HG03457 (cell line): ENCODE results near the gene AZU1.
"Not testable (repeated sequence)": the region's sequence is repeated elsewhere in the genome, so short reads cannot be mapped to it uniquely, and the experiment has no call there.

ENCODE experiments used
- ATAC-seq: cut with Tn5 transposase; IDR thresholded peaks from one replicate; pipeline ENCODE4 v1.9.1; 2021; ENCODE audit warnings: moderate number of reproducible peaks; ENCODE audit not compliant: unreplicated experiment

Gene AZU1

GRCh38 chr19:852136-853013 lies 24.7 kb downstream of the AZU1 start, which contains the start of gene ELANE:
Gene ELANE, plus strand, starts transcription at chr19:852303. Its CDS starts 26 bp downstream, at chr19:852329.
- no peak for ATAC-seq

GRCh38 chr19:853014-853585 lies 25.5 kb downstream of the AZU1 start:
- no peak for ATAC-seq

GRCh38 chr19:853614-854220 lies 26.1 kb downstream of the AZU1 start:
- ATAC-seq: not testable (repeated sequence)

- no peak for ATAC-seq
Measured at GRCh38 chr19:854549-854948, 26.9 kb downstream of the AZU1 start.

GRCh38 chr19:855142-855541 lies 27.5 kb downstream of the AZU1 start:
- no peak for ATAC-seq

- ATAC-seq: no peak
Measured at GRCh38 chr19:855566-856120, 28.0 kb downstream of the AZU1 start.

- no peak for ATAC-seq
Measured at GRCh38 chr19:858284-858683, 30.6 kb downstream of the AZU1 start.

- ATAC-seq: no peak
Measured at GRCh38 chr19:858868-859843, 31.5 kb downstream of the AZU1 start, which contains the start of gene CFD. Gene CFD, plus strand, starts transcription at chr19:859664. Its CDS starts 26 bp downstream, at chr19:859690.

GRCh38 chr19:861141-861755 lies 33.6 kb downstream of the AZU1 start:
- no peak for ATAC-seq

- no peak for ATAC-seq
Measured at GRCh38 chr19:861756-862580, 34.3 kb downstream of the AZU1 start.

- ATAC-seq: no peak
Measured at GRCh38 chr19:862581-863314, 35.1 kb downstream of the AZU1 start.

- no peak for ATAC-seq
Measured at GRCh38 chr19:863315-863620, 35.6 kb downstream of the AZU1 start.

GRCh38 chr19:866769-867300 lies 39.2 kb downstream of the AZU1 start:
- ATAC-seq: no peak

- ATAC-seq: no peak
Measured at GRCh38 chr19:867301-867793, 39.7 kb downstream of the AZU1 start.

- ATAC-seq: no peak
Measured at GRCh38 chr19:867855-868457, 40.3 kb downstream of the AZU1 start.

GRCh38 chr19:868458-869244 lies 41.0 kb downstream of the AZU1 start:
- no peak for ATAC-seq
